ENCODE measurements around the gene ARMH3.
A peak's percentile ranks its signal among the peaks of the same experiment; 100 is the strongest.

The ARMH3 gene

GRCh38 chr10:101851411-101852116 lies 204.4 kb downstream of the ARMH3 start:
- no peak for DNase-seq

GRCh38 chr10:101850749-101851148 lies 205.2 kb downstream of the ARMH3 start:
- no peak for DNase-seq

- peak; percentile 33 to 55 (median 49) for DNase-seq
Measured at GRCh38 chr10:101848894-101849351, 207.1 kb downstream of the ARMH3 start.

GRCh38 chr10:101848408-101848807 lies 207.6 kb downstream of the ARMH3 start:
- peak; percentile 51 to 69 (median 54) for DNase-seq

GRCh38 chr10:101845893-101846292 lies 210.1 kb downstream of the ARMH3 start:
- DNase-seq, result no peak

- DNase-seq, result peak; percentile 42 to 71 (median 44)
Measured at GRCh38 chr10:101843032-101844021, 212.6 kb downstream of the ARMH3 start, which contains the start of gene KCNIP2. Gene KCNIP2 (minus strand): TSS chr10:101843800. CDS start chr10:101843568, 232 bp downstream.

GRCh38 chr10:101841826-101842225 lies 214.1 kb downstream of the ARMH3 start:
- DNase-seq, result no peak

- peak; percentile 81 to 91 (median 89) for DNase-seq
Measured at GRCh38 chr10:101840741-101841453, 215.1 kb downstream of the ARMH3 start.

- peak in 2 of 3 donors; percentile 20 to 26 for DNase-seq
Measured at GRCh38 chr10:101840102-101840684, 215.8 kb downstream of the ARMH3 start.

GRCh38 chr10:101839416-101840063 lies 216.4 kb downstream of the ARMH3 start:
- peak; percentile 71 to 92 (median 81) for DNase-seq

- no peak for DNase-seq
Measured at GRCh38 chr10:101839002-101839401, 217.0 kb downstream of the ARMH3 start.

GRCh38 chr10:101838416-101838970 lies 217.5 kb downstream of the ARMH3 start:
- DNase-seq, result no peak

- no peak for DNase-seq
Measured at GRCh38 chr10:101837748-101838147, 218.2 kb downstream of the ARMH3 start.

- DNase-seq, result no peak
Measured at GRCh38 chr10:101835362-101835761, 220.6 kb downstream of the ARMH3 start.

GRCh38 chr10:101834341-101834740 lies 221.6 kb downstream of the ARMH3 start:
- peak; percentile 76 to 81 (median 79) for DNase-seq

GRCh38 chr10:101833466-101833865 lies 222.5 kb downstream of the ARMH3 start:
- DNase-seq, result no peak

GRCh38 chr10:101832325-101832771 lies 223.6 kb downstream of the ARMH3 start:
- DNase-seq, result no peak

- no peak for DNase-seq
Measured at GRCh38 chr10:101831169-101831811, 224.7 kb downstream of the ARMH3 start.

GRCh38 chr10:101830322-101831168 lies 225.4 kb downstream of the ARMH3 start:
- DNase-seq, result peak; percentile 91 to 93 (median 91)

All from suppressor macrophage treated with lipopolysaccharide for 1 hour (primary cell).